ENCODE results near the gene DNAH3.
"Not testable (repeated sequence)": the region's sequence is repeated elsewhere in the genome, so short reads cannot be mapped to it uniquely, and the experiment has no call there.

DNAH3 gene

DNA sequence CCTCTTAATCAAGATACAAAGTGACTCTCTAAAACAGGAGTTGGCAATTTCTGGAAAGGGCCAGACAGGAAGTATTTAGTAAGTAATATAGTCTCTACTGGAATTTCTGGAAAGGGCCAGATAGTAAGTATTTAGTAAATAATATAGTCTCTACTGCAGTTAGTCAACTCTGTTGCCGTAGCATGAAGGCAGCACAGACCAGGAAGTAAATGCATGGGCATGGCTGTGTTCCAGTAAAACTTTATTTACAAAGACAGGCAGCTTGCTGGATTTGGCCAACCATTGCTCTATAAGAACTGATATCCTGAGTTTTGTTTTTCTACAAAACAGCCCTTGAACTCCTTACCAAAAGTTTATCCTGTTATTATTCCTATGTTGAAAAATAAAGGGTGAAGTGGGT lies 24.8 kb upstream of the DNAH3 start:
- in situ Hi-C loops (cut with HindIII; ENCODE audit: low pct_ligation_motif_present, low sequenced_read_pairs): loop anchor here (25.0 kb wide), 1 partner anchor 112 kb away; the partner anchor contains the start of gene CRYM
- H3K4me3 ChIP-seq (ENCODE audit: low read depth, low read length): no peak overlapping the region
- H3K27ac ChIP-seq: no peak overlapping the region
- H3K27me3 ChIP-seq (replicated peaks): no peaks in the 10 kb centered on the region
- peaks cover 27% of the 10 kb centered on the region for H3K36me3 ChIP-seq (replicated peaks)
- TF ChIP-seq, protein P1, sequence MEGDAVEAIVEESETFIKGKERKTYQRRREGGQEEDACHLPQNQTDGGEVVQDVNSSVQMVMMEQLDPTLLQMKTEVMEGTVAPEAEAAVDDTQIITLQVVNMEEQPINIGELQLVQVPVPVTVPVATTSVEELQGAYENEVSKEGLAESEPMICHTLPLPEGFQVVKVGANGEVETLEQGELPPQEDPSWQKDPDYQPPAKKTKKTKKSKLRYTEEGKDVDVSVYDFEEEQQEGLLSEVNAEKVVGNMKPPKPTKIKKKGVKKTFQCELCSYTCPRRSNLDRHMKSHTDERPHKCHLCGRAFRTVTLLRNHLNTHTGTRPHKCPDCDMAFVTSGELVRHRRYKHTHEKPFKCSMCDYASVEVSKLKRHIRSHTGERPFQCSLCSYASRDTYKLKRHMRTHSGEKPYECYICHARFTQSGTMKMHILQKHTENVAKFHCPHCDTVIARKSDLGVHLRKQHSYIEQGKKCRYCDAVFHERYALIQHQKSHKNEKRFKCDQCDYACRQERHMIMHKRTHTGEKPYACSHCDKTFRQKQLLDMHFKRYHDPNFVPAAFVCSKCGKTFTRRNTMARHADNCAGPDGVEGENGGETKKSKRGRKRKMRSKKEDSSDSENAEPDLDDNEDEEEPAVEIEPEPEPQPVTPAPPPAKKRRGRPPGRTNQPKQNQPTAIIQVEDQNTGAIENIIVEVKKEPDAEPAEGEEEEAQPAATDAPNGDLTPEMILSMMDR (IDR thresholded peaks at IDR 0.05; ENCODE audit: low read depth, low read length, missing control alignments): no peak
- no peak for DNase-seq

GRCh38 chr16:21172650-21173049 lies 22.0 kb upstream of the DNAH3 start:
- Histone ChIP-seq H3K27me3 (replicated peaks) (no peaks in the 10 kb centered on the region), H3K4me3 (ENCODE audit: low read depth, low read length) (no peak overlapping the region), H3K36me3 (replicated peaks) (peaks cover 23% of the 10 kb centered on the region), H3K27ac (no peak overlapping the region)
- in situ Hi-C loops (cut with HindIII; ENCODE audit: low pct_ligation_motif_present, low sequenced_read_pairs): no loop called here
- TF ChIP-seq, protein P1 (IDR thresholded peaks at IDR 0.05; ENCODE audit: low read depth, low read length, missing control alignments): no peak
- DNase-seq: no peak

GRCh38 chr16:21170116-21170515 lies 19.5 kb upstream of the DNAH3 start:
- H3K27ac ChIP-seq; in situ Hi-C loops (cut with HindIII; ENCODE audit: low pct_ligation_motif_present, low sequenced_read_pairs); DNase-seq; H3K27me3 ChIP-seq (replicated peaks); H3K4me3 ChIP-seq (ENCODE audit: low read depth, low read length): not testable (repeated sequence)
- H3K36me3 ChIP-seq (replicated peaks): peaks cover 23% of the 10 kb centered on the region

GRCh38 chr16:21169249-21169981 lies 18.8 kb upstream of the DNAH3 start:
- TF ChIP-seq, protein P1 (IDR thresholded peaks at IDR 0.05; ENCODE audit: low read depth, low read length, missing control alignments): no peak
- in situ Hi-C loops (cut with HindIII; ENCODE audit: low pct_ligation_motif_present, low sequenced_read_pairs): no loop called here
- peaks cover 20% of the 10 kb centered on the region for H3K36me3 ChIP-seq (replicated peaks)
- no peak overlapping the region for H3K4me3 ChIP-seq (ENCODE audit: low read depth, low read length)
- no peaks in the 10 kb centered on the region for H3K27me3 ChIP-seq (replicated peaks)
- peak; percentile 74 for DNase-seq
- H3K27ac ChIP-seq: peak overlapping the region; percentile 2

- H3K36me3 ChIP-seq (replicated peaks): peaks cover 16% of the 10 kb centered on the region
These were observed 17.4 kb upstream of the DNAH3 start for GRCh38 chr16:21167929-21168602.

GRCh38 chr16:21167360-21167759 lies 16.7 kb upstream of the DNAH3 start:
- TF ChIP-seq, protein P1 (IDR thresholded peaks at IDR 0.05; ENCODE audit: low read depth, low read length, missing control alignments): no peak
- Histone ChIP-seq H3K27ac (peak overlapping the region; percentile 50), H3K4me3 (ENCODE audit: low read depth, low read length) (no peak overlapping the region), H3K27me3 (replicated peaks) (no peaks in the 10 kb centered on the region), H3K36me3 (replicated peaks) (peaks cover 13% of the 10 kb centered on the region)
- in situ Hi-C loops (cut with HindIII; ENCODE audit: low pct_ligation_motif_present, low sequenced_read_pairs): no loop called here
- peak; percentile 94 for DNase-seq

More at GRCh38 chr16:21167929-21168602, 17.4 kb upstream of the DNAH3 start:
- H3K27ac ChIP-seq: peak overlapping the region; percentile 50
- no peak for DNase-seq
- in situ Hi-C loops (cut with HindIII; ENCODE audit: low pct_ligation_motif_present, low sequenced_read_pairs): no loop called here
- H3K4me3 ChIP-seq (ENCODE audit: low read depth, low read length): no peak overlapping the region
- H3K27me3 ChIP-seq (replicated peaks): no peaks in the 10 kb centered on the region
- TF ChIP-seq, protein P1 (IDR thresholded peaks at IDR 0.05; ENCODE audit: low read depth, low read length, missing control alignments): no peak

All from brain microvascular endothelial cell (primary cell).